Adipocyte (in vitro differentiated cells): ENCODE results near the gene AGXT.

Experiments used
- DNase-seq: peaks from one replicate; pipeline ENCODE4 v3.0.0-alpha.2; 2015; ENCODE audit warnings: low read depth
- H3K27me3 ChIP-seq: replicated peaks from 2 replicates; pipeline ENCODE4 v1.7.0; 2013; ENCODE audit warnings: mild to moderate bottlenecking, low read length, moderate library complexity; ENCODE audit not compliant: control insufficient read depth, insufficient read depth
- H3K36me3 ChIP-seq: 2 replicates; pipeline ENCODE4 v1.7.0; 2013; ENCODE audit warnings: low read length, mild to moderate bottlenecking, moderate library complexity; ENCODE audit not compliant: control insufficient read depth, insufficient read depth, severe bottlenecking
- H3K4me1 ChIP-seq: 2 replicates; pipeline ENCODE4 v1.7.0; 2013; ENCODE audit warnings: mild to moderate bottlenecking, low read length, moderate library complexity; ENCODE audit not compliant: control insufficient read depth, insufficient read depth
- H3K4me3 ChIP-seq: 2 replicates; pipeline ENCODE4 v1.7.0; 2013; ENCODE audit warnings: mild to moderate bottlenecking, low read length, moderate library complexity
- H3K9ac ChIP-seq: 2 replicates; pipeline ENCODE4 v1.7.0; 2013; ENCODE audit warnings: mild to moderate bottlenecking, low read length, moderate library complexity
- H3K9me3 ChIP-seq: 2 replicates; pipeline ENCODE4 v1.7.0; 2013; ENCODE audit warnings: mild to moderate bottlenecking, low read length, moderate library complexity; ENCODE audit not compliant: control insufficient read depth

AGXT gene

DNA sequence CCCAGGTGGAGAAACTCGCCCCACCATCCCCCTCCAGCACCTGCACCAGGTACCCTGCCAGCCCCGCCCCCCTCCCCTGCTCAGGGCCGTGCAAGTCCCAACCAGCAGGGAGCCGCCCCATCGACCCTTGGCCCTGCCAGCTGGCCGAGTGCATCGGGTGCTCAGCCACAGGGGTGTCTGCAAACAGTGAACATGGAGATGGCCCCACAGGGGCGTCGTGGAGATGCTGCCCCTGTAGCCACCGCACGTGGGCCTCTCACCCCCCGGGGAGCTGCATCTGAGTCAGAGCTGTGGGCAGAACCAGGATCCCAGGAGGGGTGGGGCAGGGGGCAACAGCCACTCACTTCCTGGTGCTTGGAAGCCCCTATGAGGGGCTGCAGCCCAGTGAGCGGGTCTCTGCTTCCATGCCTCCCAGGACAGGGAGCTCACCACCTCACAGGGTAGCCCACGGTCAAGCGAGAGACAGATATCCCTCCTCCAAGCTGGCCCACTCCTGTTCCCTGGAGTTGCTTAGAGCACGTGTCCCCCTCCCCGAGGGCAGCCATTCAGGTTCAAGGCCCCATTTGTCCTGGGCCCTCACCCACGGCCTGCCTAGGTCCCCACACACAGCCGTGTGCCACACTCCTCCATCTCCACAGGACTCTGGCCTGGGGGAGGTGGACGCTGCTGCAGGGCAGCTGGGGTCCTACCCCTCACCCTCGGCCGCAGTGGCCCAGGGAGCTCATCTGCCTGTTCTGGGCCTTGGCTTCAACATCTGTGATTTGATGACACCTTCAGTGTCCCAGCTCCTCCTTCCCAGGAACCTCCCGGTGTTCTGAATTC lies 28.5 kb downstream of the AGXT start:
- no peak for DNase-seq
- peaks cover 11% of the 10 kb centered on the region for H3K9me3 ChIP-seq
- no peaks in the 10 kb centered on the region for H3K36me3 ChIP-seq
- no peaks in the 10 kb centered on the region for H3K27me3 ChIP-seq
- H3K4me3 ChIP-seq, result no peak overlapping the region
- H3K4me1 ChIP-seq, result no peaks in the 10 kb centered on the region
- H3K9ac ChIP-seq, result no peak overlapping the region

DNA sequence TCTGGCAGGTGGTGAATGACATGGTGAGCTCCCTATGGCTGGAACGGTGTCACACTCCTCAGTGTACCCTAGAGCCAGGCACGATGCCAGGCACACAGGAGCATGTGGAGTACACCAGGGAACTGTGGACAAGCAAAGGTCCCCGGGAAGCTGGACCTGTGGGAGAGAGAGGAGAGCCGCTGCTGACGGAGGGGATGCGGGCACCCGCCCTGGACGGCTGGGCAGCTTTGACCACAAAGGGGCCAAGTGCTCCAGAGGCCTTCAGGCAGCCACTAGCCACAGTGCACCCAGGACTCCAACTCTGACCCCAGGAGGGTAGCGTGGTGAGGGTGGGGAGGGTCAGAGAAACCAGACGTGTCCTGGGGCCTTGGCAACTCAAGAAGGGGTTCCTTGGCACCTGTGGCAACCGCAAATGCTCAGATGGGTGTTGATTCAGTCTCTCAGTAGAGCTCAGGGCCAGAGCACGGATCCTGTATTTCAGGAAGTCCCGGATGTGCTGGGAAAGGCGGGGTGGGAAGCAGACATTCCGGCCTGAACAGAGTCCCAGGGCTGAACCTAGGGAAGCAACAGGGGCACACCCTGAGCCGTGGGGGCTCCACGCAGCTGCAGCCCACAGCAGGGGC lies 29.6 kb downstream of the AGXT start:
- peaks cover 11% of the 10 kb centered on the region for H3K9me3 ChIP-seq
- DNase-seq, result no peak

DNA sequence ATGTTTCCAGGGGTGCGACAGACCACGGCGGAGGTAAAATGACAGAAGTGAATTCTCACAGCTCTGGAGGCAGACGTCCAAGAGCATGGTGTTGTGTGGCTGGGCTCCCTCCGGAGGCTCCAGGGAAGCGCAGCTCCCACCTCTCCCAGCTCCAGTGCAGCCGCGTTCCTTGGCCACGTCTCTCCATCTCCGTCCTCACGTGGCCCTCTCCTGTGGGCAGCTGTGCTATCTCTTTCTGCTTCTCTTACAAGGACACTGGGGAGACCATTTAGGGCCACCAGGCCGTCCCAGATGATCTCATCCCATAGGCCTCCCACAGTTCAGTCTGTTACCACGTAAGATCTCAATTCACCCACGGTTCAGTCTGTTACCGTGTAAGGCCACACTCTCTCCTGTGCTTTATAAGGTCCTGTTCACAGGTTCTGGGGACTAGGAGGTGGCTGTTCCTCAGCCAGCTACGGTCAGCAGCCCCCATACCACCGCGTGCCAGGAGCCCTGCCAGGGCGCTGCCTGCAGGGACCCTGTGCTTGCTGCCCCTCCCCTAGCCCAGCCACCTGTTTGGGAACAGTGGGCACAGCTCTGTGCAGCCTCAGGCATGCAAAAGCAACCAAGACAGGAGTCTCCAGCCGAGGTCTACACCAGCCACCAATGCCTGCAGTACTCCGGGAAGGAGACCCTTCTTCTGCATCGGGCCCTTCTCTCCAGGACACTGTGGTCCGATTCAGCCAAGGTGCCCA lies 30.3 kb downstream of the AGXT start:
- Histone ChIP-seq H3K4me1 (no peaks in the 10 kb centered on the region), H3K4me3 (no peak overlapping the region), H3K36me3 (no peaks in the 10 kb centered on the region), H3K9me3 (peaks cover 11% of the 10 kb centered on the region), H3K27me3 (no peaks in the 10 kb centered on the region), H3K9ac (no peak overlapping the region)
- no peak for DNase-seq

More for the DNA sequence above, 29.6 kb downstream of the AGXT start:
- Histone ChIP-seq H3K4me1 (no peaks in the 10 kb centered on the region), H3K4me3 (no peak overlapping the region), H3K27me3 (no peaks in the 10 kb centered on the region), H3K36me3 (no peaks in the 10 kb centered on the region), H3K9ac (no peak overlapping the region)

GRCh38 chr2:240899468-240899865 lies 30.8 kb downstream of the AGXT start:
- Histone ChIP-seq H3K9ac (no peak overlapping the region), H3K4me3 (no peak overlapping the region), H3K4me1 (no peaks in the 10 kb centered on the region), H3K27me3 (no peaks in the 10 kb centered on the region), H3K36me3 (no peaks in the 10 kb centered on the region), H3K9me3 (peaks cover 11% of the 10 kb centered on the region)
- DNase-seq, result no peak

DNA sequence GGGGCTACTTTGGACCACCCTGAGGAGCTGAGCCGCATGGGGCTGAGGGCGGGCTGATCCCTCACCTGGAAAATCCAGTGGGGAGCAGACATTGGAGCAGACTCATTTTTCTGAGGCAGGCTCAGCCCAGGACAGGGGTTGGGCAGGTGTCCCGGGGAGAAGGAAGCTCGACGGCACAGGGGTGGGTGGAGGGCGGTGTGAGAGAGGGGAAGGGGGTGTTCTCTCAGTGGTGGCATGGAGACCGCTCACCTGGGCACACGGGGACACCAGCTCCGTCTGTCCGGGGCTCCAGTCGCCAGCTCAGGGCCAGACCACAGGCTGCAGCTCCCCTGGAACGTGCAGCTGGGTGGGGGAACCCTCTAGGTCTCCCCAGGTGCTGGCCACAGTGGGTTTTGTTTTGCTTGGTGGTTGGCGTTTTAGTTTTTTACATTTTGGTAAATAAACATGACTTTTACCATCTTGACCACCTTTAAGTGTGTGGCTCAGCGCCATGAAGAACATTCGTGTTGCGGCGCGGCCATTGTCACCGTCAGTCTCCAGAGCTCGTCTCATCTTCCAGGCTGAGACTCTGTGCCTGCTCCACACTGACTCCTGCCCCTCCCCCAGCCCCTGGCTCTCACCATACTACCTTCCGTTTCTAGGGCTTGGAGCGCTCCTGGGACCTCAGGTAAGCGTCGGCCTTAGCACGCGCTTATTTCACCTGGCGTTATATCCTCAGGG lies 31.7 kb downstream of the AGXT start:
- Histone ChIP-seq H3K36me3 (no peaks in the 10 kb centered on the region), H3K9me3 (peaks cover 11% of the 10 kb centered on the region), H3K4me1 (no peaks in the 10 kb centered on the region), H3K4me3 (no peak overlapping the region), H3K9ac (no peak overlapping the region), H3K27me3 (no peaks in the 10 kb centered on the region)
- DNase-seq, result no peak

DNA sequence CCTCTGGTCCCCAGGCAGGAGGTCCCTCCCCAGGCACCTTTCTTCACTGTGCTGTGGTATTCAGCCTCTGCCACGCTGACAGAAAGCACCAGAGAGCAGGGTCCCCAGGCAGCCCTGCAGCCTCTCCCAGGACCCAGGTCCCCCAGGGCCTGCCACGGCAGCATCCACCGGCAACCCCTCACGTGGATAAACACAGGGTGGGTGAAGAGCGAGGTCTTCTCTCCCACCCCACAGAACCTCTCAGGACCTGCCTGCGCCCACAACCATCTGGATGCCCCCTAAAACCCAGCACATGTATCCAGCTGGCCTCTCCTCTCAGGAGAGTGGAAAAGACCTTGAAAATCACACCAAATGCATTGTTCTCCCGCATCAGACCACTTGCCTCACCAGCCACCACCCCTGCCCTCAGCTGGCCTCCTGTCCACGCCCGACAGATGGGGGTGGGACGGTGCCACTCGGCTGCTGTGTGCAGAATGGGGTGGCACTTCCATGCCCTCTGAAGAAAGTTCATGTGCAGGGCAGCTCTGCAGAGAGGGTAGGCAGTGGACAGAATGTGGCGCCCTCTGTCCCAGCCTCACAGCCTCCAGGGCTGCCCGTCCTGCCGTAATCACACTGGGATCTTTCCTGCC lies 33.5 kb downstream of the AGXT start:
- Histone ChIP-seq H3K9ac (no peak overlapping the region), H3K4me3 (no peak overlapping the region), H3K9me3 (peaks cover 11% of the 10 kb centered on the region), H3K4me1 (no peaks in the 10 kb centered on the region), H3K27me3 (peaks cover 14% of the 10 kb centered on the region), H3K36me3 (no peaks in the 10 kb centered on the region)
- no peak for DNase-seq

- H3K27me3 ChIP-seq, result peaks cover 19% of the 10 kb centered on the region
- peaks cover 11% of the 10 kb centered on the region for H3K9me3 ChIP-seq
- H3K4me3 ChIP-seq, result no peak overlapping the region
- H3K4me1 ChIP-seq, result no peaks in the 10 kb centered on the region
- H3K36me3 ChIP-seq, result no peaks in the 10 kb centered on the region
- H3K9ac ChIP-seq, result no peak overlapping the region
- DNase-seq, result no peak
These were observed 34.0 kb downstream of the AGXT start for GRCh38 chr2:240902615-240903041.

DNA sequence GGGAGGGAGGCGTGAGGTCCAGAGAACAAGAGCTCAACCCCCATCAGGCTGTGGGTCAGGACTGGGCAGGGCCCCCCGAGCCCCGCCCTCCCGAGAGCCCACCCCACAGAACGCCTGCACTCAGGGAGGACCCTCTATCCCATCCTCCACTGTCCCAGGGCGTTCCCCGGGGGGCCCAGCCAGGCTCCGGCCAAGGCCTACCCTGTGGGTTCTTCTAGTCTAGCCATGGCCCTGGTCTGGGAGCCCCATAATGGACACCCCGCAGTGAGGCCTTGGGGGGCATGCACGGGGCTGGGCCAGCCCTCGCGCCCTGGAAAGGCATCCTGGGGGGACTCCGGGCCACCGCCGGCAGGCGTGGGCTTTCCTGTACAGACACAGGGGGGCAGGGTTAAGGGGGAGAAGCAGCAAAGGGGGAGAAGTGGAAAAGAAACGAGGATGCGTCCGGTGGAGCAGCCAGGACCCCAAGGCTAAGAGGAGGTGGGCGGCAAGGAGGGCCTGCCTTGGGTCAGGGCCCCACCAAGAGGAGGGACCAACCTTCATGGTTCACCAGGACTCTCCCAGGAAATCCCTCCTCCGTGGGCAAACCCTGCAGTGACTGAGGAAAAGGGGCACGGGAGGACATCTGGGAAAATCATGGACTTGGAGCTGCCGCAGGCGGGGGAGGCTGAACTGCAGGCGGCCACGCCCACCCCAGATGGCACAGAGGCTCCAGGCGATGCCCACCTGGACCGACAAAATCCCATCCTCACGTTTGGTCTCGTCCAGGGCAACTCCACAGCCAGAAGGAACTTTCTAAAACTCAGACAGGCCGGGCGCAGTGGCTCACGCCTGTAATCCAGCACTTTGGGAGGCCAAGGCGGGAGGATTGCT lies 34.8 kb downstream of the AGXT start:
- no peaks in the 10 kb centered on the region for H3K36me3 ChIP-seq
- H3K9me3 ChIP-seq, result peaks cover 11% of the 10 kb centered on the region
- H3K4me1 ChIP-seq, result no peaks in the 10 kb centered on the region
- peaks cover 19% of the 10 kb centered on the region for H3K27me3 ChIP-seq
- no peak overlapping the region for H3K9ac ChIP-seq
- H3K4me3 ChIP-seq, result no peak overlapping the region
- no peak for DNase-seq

DNA sequence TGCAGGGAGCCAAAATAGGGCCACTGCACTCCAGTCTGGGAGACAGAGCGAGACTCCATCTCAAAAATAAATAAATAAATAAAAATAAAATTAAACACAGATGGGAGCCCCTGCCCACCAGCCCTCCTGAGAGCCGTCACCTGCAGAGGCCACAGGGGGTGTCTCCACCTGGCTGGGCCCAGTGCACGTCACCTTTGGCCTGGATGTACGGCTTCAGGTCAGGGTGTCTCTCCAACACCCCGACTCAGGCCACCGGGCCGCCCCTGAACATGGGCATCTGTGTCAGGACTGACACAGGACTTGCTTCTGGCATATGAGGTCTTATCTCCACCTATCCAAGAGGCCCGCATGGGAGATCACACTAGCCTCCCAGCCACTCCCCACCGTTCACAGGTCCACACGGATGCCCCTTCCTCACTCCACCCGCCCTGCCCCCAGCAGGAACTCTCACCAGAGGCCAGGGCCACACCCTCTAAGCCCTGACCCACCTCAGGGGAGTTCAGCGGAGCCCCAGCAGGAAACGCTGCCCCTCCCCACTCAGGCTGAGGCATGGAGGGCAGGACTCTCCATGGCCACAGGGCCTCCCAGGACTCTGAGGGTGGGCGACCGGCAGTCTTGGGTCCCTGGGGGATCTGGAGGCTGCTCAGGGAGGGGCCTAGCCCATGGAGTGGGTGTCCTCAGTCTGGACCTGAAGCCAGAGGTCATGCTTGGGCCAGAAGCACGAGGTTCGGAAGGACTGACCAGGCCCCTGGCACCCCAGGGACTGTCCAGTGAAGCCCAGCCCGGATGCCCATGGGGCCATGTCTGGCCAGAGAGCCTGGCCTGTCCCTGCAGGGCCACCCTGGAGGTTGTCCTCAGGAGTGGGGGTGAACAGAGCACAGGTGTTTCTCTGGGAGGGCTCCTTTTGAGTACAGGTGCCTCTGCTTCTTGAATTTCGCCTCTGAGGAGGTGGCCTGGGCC lies 35.9 kb downstream of the AGXT start:
- peaks cover 19% of the 10 kb centered on the region for H3K27me3 ChIP-seq
- H3K4me1 ChIP-seq, result no peaks in the 10 kb centered on the region
- DNase-seq, result no peak

More for the DNA sequence above, 35.9 kb downstream of the AGXT start:
- no peak overlapping the region for H3K4me3 ChIP-seq
- H3K9me3 ChIP-seq, result peaks cover 11% of the 10 kb centered on the region
- H3K9ac ChIP-seq, result no peak overlapping the region
- no peaks in the 10 kb centered on the region for H3K36me3 ChIP-seq
